ENCODE measurements around the gene PLP1.
"Not testable (repeated sequence)": the region's sequence is repeated elsewhere in the genome, so short reads cannot be mapped to it uniquely, and the experiment has no call there.

Gene PLP1

GRCh38 chrX:103781062-103781402 is 4.4 kb downstream of the PLP1 start:
- DNase-seq (ENCODE audit: low spot score), result no peak

GRCh38 chrX:103781706-103782105 is 5.1 kb downstream of the PLP1 start:
- DNase-seq (ENCODE audit: low spot score), result no peak

- DNase-seq (ENCODE audit: low spot score), result no peak
Observed at GRCh38 chrX:103782640-103783039, 6.0 kb downstream of the PLP1 start.

- DNase-seq (ENCODE audit: low spot score), result no peak
Observed at GRCh38 chrX:103783196-103783595, 6.6 kb downstream of the PLP1 start.

GRCh38 chrX:103783971-103784370 is 7.3 kb downstream of the PLP1 start:
- DNase-seq (ENCODE audit: low spot score), result no peak

- peak; percentile 14 for DNase-seq (ENCODE audit: low spot score)
Observed at GRCh38 chrX:103789004-103789403, 12.4 kb downstream of the PLP1 start.

GRCh38 chrX:103791228-103791627 is 14.6 kb downstream of the PLP1 start:
- DNase-seq (ENCODE audit: low spot score), result no peak

- DNase-seq (ENCODE audit: low spot score), result no peak
Observed at GRCh38 chrX:103791826-103792485, 15.3 kb downstream of the PLP1 start.

GRCh38 chrX:103792916-103793544 is 16.4 kb downstream of the PLP1 start:
- DNase-seq (ENCODE audit: low spot score), result no peak

- DNase-seq (ENCODE audit: low spot score), result no peak
Observed at GRCh38 chrX:103793545-103793940, 16.9 kb downstream of the PLP1 start.

GRCh38 chrX:103794119-103794518 is 17.5 kb downstream of the PLP1 start:
- DNase-seq (ENCODE audit: low spot score), result no peak

- no peak for DNase-seq (ENCODE audit: low spot score)
Observed at GRCh38 chrX:103797691-103798090, 21.1 kb downstream of the PLP1 start.

- no peak for DNase-seq (ENCODE audit: low spot score)
Observed at GRCh38 chrX:103800318-103800717, 23.7 kb downstream of the PLP1 start.

GRCh38 chrX:103805860-103806259 is 29.2 kb downstream of the PLP1 start:
- DNase-seq (ENCODE audit: low spot score), result no peak

- DNase-seq (ENCODE audit: low spot score), result no peak
Observed at GRCh38 chrX:103806862-103807474, 30.3 kb downstream of the PLP1 start.

GRCh38 chrX:103811858-103812257 is 35.2 kb downstream of the PLP1 start:
- DNase-seq (ENCODE audit: low spot score), result no peak

GRCh38 chrX:103817101-103817500 is 40.5 kb downstream of the PLP1 start:
- not testable (repeated sequence) for DNase-seq (ENCODE audit: low spot score)

GRCh38 chrX:103817502-103817901 is 40.9 kb downstream of the PLP1 start:
- DNase-seq (ENCODE audit: low spot score), result peak; percentile 14

GRCh38 chrX:103818842-103819619 is 42.4 kb downstream of the PLP1 start:
- DNase-seq (ENCODE audit: low spot score), result no peak

- not testable (repeated sequence) for DNase-seq (ENCODE audit: low spot score)
Observed at GRCh38 chrX:103820802-103821201, 44.2 kb downstream of the PLP1 start.

- no peak for DNase-seq (ENCODE audit: low spot score)
Observed at GRCh38 chrX:103823591-103823990, 47.0 kb downstream of the PLP1 start.

- DNase-seq (ENCODE audit: low spot score), result no peak
Observed at GRCh38 chrX:103825881-103826280, 49.2 kb downstream of the PLP1 start.

GRCh38 chrX:103828529-103828928 is 51.9 kb downstream of the PLP1 start:
- no peak for DNase-seq (ENCODE audit: low spot score)
